ENCODE measurements around the gene NDUFAF3.
A peak's percentile ranks its signal among the peaks of the same experiment; 100 is the strongest.

The NDUFAF3 gene, protein sequence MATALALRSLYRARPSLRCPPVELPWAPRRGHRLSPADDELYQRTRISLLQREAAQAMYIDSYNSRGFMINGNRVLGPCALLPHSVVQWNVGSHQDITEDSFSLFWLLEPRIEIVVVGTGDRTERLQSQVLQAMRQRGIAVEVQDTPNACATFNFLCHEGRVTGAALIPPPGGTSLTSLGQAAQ

GRCh38 chr3:49021813-49022687, at the start of gene NDUFAF3:
Gene NDUFAF3 (plus strand): TSS chr3:49022121. CDS start chr3:49022145, 24 bp downstream.
- H3K4me1 Mint-ChIP-seq (ENCODE audit: low read depth): peaks cover 68% of the 10 kb centered on the region

GRCh38 chr3:48974076-48974864, 47.7 kb upstream of the NDUFAF3 start:
- no peaks in the 10 kb centered on the region for H3K9me3 Mint-ChIP-seq
- H3K4me1 Mint-ChIP-seq (ENCODE audit: low read depth): no peaks in the 10 kb centered on the region
- no peak overlapping the region for H3K27ac Mint-ChIP-seq
- H3K27me3 Mint-ChIP-seq: no peaks in the 10 kb centered on the region
- peaks cover 66% of the 10 kb centered on the region for H3K36me3 Mint-ChIP-seq (ENCODE audit: low read depth)
- H3K4me3 Mint-ChIP-seq: no peak overlapping the region

More at GRCh38 chr3:49021813-49022687, at the start of gene NDUFAF3:
- H3K4me3 Mint-ChIP-seq: peak within 1 kb of the TSS; percentile 91
- H3K27me3 Mint-ChIP-seq: no peaks in the 10 kb centered on the region
- no peaks in the 10 kb centered on the region for H3K9me3 Mint-ChIP-seq
- peaks cover 44% of the 10 kb centered on the region for H3K36me3 Mint-ChIP-seq (ENCODE audit: low read depth)
- peak within 1 kb of the TSS; percentile 95 for H3K27ac Mint-ChIP-seq

DNA sequence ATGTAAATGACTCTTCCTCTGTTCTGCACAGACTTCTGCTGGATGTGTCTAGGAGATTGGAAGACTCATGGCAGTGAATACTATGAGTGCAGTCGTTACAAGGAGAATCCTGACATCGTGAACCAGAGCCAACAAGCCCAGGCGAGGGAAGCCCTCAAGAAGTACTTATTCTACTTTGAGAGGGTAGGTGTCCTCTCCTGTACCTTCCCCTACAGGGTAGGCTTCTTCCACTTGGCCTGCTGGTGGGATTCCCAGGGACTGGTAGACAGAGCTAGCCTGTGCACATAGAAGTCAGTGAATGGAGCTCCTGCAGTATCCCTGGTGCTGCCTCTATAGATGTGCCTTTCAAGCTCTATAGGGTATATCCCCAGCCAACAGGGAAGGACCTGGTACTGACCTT, 42.5 kb upstream of the NDUFAF3 start:
- peaks cover 66% of the 10 kb centered on the region for H3K36me3 Mint-ChIP-seq (ENCODE audit: low read depth)
- no peak overlapping the region for H3K27ac Mint-ChIP-seq
- no peak overlapping the region for H3K4me3 Mint-ChIP-seq
- no peaks in the 10 kb centered on the region for H3K4me1 Mint-ChIP-seq (ENCODE audit: low read depth)
- no peaks in the 10 kb centered on the region for H3K27me3 Mint-ChIP-seq
- no peaks in the 10 kb centered on the region for H3K9me3 Mint-ChIP-seq

DNA sequence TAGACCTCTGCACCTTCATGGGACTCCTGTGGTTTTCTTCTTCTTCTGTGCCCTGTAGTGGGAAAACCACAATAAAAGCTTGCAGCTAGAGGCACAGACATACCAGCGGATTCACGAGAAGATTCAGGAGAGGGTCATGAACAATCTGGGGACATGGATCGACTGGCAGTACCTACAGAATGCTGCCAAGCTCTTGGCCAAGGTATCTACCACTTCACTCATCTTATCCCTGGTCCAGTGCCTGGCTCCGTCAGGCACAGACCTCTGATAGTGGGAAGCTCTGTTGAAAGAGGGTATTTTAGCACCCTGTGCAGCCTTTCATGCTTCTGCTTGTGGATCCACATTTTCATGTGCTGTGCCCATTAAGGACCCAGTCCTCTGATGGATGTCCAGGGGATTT, 41.6 kb upstream of the NDUFAF3 start:
- H3K27me3 Mint-ChIP-seq: no peaks in the 10 kb centered on the region
- no peaks in the 10 kb centered on the region for H3K9me3 Mint-ChIP-seq
- no peaks in the 10 kb centered on the region for H3K4me1 Mint-ChIP-seq (ENCODE audit: low read depth)
- no peak overlapping the region for H3K27ac Mint-ChIP-seq
- H3K4me3 Mint-ChIP-seq: no peak overlapping the region
- peaks cover 63% of the 10 kb centered on the region for H3K36me3 Mint-ChIP-seq (ENCODE audit: low read depth)

DNA sequence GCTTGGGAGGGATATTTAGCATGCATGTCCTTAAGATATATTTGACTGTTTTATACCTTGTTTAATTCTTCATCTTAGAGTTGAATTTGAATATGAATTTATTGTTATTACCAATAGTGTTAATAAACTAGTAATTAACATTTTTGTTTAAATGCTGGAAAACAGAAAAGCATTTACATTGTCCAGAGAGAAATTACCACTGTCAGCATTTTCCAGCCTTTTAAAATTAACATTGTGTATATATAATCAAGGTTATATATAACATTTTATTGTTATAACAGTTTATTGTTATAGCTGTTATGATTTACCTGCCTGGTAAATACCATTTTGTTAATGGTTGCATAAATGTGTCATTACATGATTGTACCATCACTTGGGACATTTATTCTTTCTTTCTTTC, 39.9 kb upstream of the NDUFAF3 start:
- no peaks in the 10 kb centered on the region for H3K4me1 Mint-ChIP-seq (ENCODE audit: low read depth)
- H3K27ac Mint-ChIP-seq: no peak overlapping the region
- H3K9me3 Mint-ChIP-seq: no peaks in the 10 kb centered on the region
- no peaks in the 10 kb centered on the region for H3K27me3 Mint-ChIP-seq
- no peak overlapping the region for H3K4me3 Mint-ChIP-seq
- H3K36me3 Mint-ChIP-seq (ENCODE audit: low read depth): peaks cover 62% of the 10 kb centered on the region

DNA sequence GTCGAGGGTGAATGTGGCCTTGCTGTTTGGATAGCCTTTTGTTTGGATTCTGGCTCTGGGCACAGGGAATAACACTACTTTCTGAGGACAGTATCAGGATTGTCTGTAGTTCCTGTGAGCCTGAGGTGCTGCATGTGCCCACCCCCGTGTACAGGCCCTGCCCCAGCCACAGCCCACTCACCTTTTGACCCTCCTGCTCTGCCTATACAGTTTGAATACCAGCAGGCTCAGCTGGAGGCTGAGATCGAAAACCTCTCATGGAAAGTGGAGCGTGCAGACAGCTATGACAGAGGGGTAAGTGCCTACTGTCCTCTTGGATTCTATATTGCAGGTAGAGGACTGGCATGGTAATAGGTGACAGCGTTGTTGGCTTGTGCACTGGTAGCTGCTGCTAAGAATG, 39.2 kb upstream of the NDUFAF3 start:
- Mint-ChIP-seq H3K27ac (peak overlapping the region; percentile 34), H3K9me3 (no peaks in the 10 kb centered on the region), H3K36me3 (ENCODE audit: low read depth) (peaks cover 61% of the 10 kb centered on the region), H3K4me1 (ENCODE audit: low read depth) (peaks cover 2% of the 10 kb centered on the region), H3K27me3 (no peaks in the 10 kb centered on the region), H3K4me3 (no peak overlapping the region)

DNA sequence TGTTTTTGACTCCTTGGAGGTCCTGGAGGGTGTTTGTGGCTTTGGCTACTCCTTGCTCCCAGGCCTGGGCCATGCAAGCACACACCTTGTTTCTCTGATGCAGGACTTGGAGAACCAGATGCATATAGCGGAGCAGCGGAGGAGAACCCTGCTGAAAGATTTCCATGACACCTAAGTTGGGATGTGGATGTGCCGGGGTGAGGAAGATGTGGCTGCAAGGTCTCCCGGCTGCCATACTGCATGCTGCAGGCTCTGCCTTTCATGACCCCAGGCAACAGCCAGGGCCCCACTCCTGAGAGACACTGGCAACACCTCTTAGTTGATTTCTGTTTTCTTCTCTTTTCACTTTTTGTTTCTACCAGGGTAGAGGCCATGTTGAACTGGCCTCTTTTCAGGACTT, 38.8 kb upstream of the NDUFAF3 start:
- peaks cover 56% of the 10 kb centered on the region for H3K36me3 Mint-ChIP-seq (ENCODE audit: low read depth)
- H3K4me1 Mint-ChIP-seq (ENCODE audit: low read depth): peaks cover 6% of the 10 kb centered on the region
- no peak overlapping the region for H3K4me3 Mint-ChIP-seq
- H3K27me3 Mint-ChIP-seq: no peaks in the 10 kb centered on the region
- no peaks in the 10 kb centered on the region for H3K9me3 Mint-ChIP-seq
- no peak overlapping the region for H3K27ac Mint-ChIP-seq

DNA sequence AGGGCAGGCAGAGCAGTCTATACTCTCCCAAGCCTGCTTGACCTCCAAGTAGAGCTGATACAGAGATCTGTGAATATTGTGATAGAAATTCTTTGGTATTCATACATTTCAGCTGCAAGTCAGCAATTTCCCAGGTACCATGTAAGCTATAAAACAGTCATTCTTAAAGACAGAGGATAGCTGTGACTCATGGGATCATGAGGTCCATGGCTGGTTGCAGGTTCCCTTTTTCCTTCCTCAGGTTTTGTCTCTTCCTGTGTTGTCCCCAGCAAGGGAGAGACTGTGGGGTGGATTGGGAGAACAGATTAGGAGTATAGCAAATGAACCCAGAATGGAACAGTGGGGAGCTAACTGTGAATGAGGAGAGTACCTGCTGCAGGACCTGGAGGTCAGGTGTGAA, 37.3 kb upstream of the NDUFAF3 start:
- H3K4me3 Mint-ChIP-seq: no peak overlapping the region
- H3K4me1 Mint-ChIP-seq (ENCODE audit: low read depth): peaks cover 15% of the 10 kb centered on the region
- peaks cover 48% of the 10 kb centered on the region for H3K36me3 Mint-ChIP-seq (ENCODE audit: low read depth)
- peak overlapping the region; percentile 12 for H3K27ac Mint-ChIP-seq
- H3K27me3 Mint-ChIP-seq: no peaks in the 10 kb centered on the region
- H3K9me3 Mint-ChIP-seq: no peaks in the 10 kb centered on the region

- H3K27ac Mint-ChIP-seq: peak overlapping the region; percentile 7
- peaks cover 40% of the 10 kb centered on the region for H3K36me3 Mint-ChIP-seq (ENCODE audit: low read depth)
- H3K9me3 Mint-ChIP-seq: no peaks in the 10 kb centered on the region
- peaks cover 20% of the 10 kb centered on the region for H3K4me1 Mint-ChIP-seq (ENCODE audit: low read depth)
- H3K27me3 Mint-ChIP-seq: no peaks in the 10 kb centered on the region
- no peak overlapping the region for H3K4me3 Mint-ChIP-seq
Measured at GRCh38 chr3:48985831-48986376, 36.0 kb upstream of the NDUFAF3 start.

DNA sequence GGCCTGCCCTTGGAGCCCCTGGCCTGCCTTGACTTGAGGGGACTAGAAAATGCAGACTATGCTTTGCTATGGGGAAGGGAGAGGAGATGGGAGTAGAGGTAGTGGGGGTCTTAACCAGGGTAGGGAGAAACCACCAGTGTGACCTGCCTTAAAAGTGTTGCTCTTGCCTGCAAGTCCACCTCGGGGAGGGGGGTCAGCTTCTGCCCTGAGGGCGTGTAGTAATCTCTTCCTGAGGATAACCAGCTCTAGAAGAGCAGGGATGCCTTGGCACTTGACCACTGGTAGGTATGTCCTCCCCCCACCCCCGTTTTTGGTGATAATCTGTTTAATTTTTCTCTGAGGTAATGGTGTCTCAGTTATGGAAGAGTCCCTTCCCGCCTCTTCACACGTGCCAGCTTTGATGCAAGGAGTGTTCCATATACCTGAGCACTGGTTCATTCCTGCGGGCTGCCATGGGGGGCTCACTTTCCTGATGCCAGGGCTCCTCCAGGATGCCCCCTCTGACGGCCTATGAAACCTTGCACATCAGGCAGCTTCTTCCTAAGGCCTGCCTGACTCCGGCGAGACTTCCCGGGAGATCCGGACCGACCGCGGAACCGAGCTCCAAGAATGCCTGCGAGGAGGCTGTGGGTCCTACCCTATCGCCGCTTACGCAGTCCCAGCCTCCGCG, 32.7 kb upstream of the NDUFAF3 start:
- Mint-ChIP-seq H3K36me3 (ENCODE audit: low read depth) (peaks cover 15% of the 10 kb centered on the region), H3K4me3 (peak overlapping the region; percentile 90), H3K9me3 (no peaks in the 10 kb centered on the region), H3K27ac (peak overlapping the region; percentile 86), H3K27me3 (no peaks in the 10 kb centered on the region), H3K4me1 (ENCODE audit: low read depth) (peaks cover 43% of the 10 kb centered on the region)

GRCh38 chr3:48989796-48990635, 31.9 kb upstream of the NDUFAF3 start, which contains the start of gene P4HTM:
Gene P4HTM (plus strand): TSS chr3:48990241. CDS start chr3:48990257, 16 bp downstream.
- Mint-ChIP-seq H3K27me3 (no peaks in the 10 kb centered on the region), H3K4me3 (peak within 1 kb of the TSS; percentile 90), H3K36me3 (ENCODE audit: low read depth) (peaks cover 11% of the 10 kb centered on the region), H3K9me3 (no peaks in the 10 kb centered on the region), H3K27ac (peak within 1 kb of the TSS; percentile 91), H3K4me1 (ENCODE audit: low read depth) (peaks cover 50% of the 10 kb centered on the region)

DNA sequence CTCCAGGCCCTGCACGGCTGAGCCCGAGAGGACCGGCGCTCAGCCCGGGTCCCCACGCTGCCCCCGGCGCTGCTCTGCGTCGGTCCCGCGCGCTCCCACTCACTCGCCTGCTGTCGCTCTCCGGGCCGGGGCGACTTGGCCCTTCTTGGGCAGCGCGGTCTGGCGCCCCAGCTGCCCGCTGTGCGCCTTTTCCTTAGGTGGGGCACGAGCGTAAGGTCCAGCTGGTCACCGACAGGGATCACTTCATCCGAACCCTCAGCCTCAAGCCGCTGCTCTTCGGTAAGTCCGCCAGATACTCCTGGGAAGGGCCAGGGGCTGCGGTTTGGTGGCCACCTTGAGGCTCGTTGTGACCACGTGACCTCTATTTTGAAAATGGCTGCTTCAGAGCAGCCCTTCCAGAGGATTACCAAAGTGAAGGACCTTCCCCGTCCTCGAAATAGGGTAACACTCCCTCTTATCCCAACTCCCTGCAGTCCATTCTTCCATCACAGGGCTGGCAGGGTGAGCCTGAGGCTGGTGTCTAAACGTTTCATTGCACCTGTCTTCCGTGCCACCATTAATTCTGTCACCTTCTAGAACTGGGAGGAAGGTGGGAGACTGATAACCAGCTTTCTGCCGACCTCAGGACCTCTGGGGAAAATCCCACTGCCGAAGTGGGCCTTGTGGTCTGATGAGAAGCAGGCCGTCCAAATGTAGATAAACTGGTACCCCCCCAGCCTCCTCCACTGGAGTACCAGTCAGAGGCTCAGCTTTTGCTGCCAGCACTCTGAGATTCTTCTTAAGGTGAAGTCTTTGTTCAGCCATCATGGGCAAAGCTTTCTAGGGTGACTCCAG, 31.1 kb upstream of the NDUFAF3 start:
- H3K9me3 Mint-ChIP-seq: no peaks in the 10 kb centered on the region
- no peaks in the 10 kb centered on the region for H3K27me3 Mint-ChIP-seq
- peaks cover 53% of the 10 kb centered on the region for H3K4me1 Mint-ChIP-seq (ENCODE audit: low read depth)
- H3K36me3 Mint-ChIP-seq (ENCODE audit: low read depth): peaks cover 10% of the 10 kb centered on the region
- H3K4me3 Mint-ChIP-seq: peak overlapping the region; percentile 90
- peak overlapping the region; percentile 91 for H3K27ac Mint-ChIP-seq
